Right hindlimb (tissue), 1 donor: Measurements from ENCODE around the gene GALNT12.

Source experiments
- DNase-seq: peaks from one replicate; pipeline ENCODE4 v3.0.0-alpha.2; 2018

Gene GALNT12

DNA sequence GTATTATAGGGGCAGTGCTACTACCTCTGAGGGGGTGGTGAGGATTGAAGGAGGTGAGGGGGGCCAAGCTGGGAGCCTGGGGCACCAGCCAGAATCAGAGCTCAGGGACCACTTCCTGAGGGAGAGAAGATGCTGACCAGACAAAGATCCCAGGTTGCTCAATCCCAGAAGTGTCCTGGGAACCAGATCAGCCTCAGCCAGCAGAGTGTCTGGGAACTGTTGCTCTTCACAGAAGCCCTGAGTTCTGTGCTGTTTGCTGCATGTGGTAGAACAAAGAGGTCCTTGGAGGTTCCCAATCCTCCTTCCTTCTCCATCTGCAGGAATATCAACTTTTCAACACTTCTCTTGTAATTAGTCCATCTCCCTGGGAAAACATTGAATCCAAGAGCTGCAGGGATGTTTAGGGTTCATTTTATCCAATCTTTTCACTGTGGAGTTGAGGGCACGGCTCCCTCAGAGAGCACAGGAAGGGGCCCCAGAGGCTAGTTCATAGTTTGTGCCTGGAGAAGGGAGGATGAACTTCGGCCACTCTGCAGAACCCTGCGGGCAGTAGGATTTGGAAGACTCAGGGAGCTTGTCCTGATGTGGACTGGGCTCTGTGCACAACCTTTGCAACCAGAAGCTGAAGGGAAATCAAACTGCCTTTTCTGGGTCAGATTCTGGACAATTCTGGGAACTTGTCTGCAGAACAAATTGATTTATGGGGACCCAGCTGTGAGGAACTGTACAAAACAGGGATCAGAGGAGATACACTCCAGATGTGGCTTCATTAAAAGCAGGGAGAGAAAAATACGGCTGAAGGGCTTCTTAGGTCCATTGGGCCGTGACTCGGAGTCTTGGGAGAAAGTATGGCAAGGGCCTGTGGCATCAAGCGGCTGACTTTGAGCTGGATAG, 57.1 kb downstream of the GALNT12 start:
- DNase-seq: peak; percentile 68

DNA sequence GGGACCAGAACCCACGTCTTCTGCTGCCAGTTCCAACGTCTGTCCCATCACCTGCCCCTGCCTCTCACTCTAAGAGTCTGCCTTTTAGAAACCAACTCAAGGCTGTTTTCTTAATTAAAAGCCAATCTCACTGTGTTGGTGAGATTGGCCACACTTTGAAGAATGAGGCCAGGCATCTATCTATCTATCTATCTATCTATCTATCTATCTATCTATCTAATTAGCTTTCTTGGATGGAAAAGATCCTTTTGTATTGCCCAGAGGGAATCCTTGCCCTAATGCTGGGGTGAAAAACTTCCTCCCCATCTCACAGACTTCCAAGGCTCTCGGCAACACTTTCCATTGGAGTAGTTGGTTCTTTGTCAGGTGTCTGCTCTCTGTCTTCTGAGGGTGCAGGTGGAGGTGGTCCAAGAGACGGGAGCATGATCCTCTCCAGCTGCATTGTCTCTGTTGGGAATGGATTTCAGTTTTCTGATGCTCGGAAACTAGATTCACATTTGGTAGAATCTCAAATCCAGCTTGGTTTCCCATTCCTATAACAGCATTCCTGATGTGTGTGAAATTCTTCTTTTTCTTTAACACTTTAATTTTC, 57.9 kb downstream of the GALNT12 start:
- no peak for DNase-seq

GRCh38 chr9:98866435-98867102, 59.1 kb downstream of the GALNT12 start:
- no peak for DNase-seq

DNA sequence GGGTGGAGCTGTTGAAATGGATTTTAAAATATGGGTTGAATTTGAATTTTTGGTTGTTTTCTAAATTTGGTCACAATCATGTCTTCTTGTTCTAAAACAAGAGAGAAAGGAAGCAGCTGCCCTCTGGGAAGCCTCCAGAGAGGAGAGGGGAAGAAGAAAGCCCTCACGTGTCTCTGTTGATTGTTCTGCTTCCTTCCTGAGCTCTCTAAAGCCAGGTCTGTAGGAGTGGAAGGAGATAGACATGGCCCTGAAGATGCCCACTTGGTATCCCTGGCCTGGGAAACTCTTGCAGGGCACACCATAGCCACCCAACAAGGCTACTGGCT, 59.6 kb downstream of the GALNT12 start:
- DNase-seq: no peak

- DNase-seq: peak; percentile 80
Measured at GRCh38 chr9:98867429-98868168, 60.1 kb downstream of the GALNT12 start.

DNA sequence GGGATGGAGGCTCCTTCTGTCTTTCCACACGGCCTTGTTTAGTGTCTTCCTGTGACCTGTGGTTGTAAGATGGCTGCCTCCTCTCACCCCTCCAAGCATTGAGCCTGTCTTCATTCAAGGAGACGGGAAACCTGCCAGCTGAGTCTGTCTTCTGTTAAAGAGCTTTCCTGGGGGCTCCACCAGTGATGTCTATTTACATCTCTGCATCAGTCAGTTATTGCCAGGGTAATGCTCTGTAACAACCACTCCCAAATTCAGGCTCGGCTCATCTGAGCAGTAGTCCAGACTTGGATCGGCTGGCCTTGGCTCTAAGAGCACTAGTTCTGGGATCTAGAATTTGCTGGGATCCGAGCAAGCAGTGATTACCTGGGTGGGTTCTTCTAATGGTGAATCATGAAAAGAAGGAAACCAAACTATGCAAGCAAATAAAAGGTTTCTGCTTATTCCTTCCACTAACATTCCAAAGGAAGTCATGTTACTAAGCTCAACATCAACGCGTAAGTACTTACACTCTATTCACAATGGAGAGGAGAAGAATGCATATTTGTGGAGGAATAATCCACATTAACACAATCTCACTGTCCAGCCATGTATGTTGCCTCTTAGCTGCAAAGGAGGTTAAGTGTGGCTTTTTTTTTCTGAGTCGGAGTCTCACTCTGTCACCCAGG, 61.7 kb downstream of the GALNT12 start:
- no peak for DNase-seq

DNA sequence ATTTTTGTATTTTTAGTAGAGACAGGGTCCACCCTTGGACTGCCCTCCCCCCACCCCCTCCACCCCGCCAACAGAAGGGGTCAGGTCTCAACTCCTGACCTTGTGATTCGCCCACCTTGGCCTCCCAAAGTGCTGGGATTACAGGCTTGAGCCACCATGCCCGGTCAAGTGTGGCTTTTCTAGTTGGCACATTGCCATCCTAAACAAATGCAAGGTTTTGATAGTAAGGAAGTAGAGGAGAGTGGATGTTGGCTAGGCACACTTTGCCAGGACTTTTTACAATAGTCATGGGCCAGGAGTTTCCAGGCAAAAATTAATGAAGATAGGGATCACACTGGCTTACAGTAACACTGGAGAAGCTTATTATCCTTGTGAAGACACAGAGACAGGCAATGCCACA, 62.4 kb downstream of the GALNT12 start:
- DNase-seq: no peak

- DNase-seq: no peak
Measured at GRCh38 chr9:98870782-98871557, 63.5 kb downstream of the GALNT12 start.

DNA sequence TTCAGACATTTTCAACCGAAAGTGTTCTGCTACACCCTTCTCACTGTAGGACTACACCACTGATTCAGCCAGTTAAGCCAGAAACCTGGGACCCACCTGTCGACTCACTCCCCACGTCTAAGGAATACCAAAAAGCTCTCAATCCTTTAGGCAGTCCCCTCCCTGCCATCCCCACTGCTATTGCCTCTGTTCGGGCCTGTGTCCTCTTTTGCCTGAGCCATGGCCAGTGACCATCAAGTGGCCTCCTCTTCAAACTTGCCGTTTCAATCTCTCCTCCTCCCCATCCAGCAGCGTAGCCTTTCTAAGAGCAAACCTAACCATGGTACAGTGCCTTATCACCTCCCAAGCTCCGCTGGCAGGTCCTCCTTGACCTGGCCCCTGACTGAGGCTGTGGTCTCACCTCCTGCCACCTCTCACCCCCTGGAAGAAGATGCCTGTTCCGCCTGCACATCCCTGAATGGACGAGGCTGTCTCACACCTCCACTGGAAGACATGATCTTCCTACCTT, 64.1 kb downstream of the GALNT12 start:
- DNase-seq: no peak

- no peak for DNase-seq
Measured at GRCh38 chr9:98873526-98873925, 66.1 kb downstream of the GALNT12 start.

DNA sequence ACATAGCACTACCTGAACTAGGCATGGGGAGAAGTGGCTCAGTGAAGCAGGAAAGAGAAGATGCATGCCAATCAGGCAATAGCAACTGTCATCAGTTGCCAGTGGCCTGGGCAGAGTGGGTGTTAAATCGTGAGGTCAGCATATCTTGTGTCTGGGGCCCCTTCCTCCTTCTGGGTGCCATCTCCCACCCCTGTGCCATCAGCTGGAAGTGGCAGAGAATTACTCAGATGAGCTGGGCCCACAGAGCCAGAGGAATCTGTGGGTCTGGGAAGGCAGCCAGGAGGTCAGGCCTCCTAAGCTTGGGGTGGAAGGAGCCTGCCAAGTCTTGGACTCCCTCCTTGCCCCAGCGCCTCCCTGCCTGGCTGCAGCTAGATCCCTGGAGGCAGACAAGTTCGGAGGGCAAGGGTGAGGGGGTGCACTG, 66.5 kb downstream of the GALNT12 start:
- peak; percentile 49 for DNase-seq

GRCh38 chr9:98874721-98875255, 67.3 kb downstream of the GALNT12 start:
- DNase-seq: no peak

DNA sequence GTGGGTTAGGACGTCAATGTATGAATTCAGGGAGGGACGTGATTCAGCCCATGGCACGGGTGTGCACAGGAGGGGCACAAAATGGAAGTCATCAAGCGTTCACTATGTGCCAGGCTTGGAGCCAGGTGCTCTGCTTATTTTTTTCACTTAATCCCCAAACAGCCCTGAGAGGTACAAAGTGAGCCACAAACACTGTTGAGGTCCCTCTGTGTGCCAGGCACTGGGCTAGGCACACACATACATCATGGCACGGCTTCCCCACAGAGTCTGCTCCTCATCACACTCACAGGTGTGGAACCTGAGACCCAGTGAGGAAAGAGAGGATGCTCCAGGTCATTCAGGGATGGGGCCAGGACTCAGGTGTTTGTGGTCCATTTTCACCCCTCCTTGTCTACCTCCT, 68.1 kb downstream of the GALNT12 start:
- no peak for DNase-seq

DNA sequence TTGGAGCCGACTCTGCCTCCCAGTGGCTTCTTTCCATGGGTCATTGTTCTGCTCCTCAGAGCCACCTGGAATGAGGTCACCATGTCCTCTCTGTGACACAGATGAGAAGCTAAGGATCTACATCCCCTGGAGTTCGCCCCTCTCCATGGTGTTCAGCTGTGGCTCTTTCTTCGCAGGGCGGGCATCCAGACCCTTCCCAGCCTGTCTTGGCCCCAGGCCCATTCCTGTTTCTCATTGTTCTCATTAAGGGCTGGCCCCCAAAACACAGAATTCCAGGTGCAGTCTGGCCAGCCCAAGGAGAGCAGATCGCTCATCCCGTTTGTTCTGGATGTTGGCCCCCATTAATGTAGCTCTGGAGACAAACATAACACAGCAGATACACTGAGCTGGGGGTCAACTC, 69.8 kb downstream of the GALNT12 start:
- DNase-seq: peak; percentile 76

- DNase-seq: no peak
Measured at GRCh38 chr9:98879094-98879962, 71.9 kb downstream of the GALNT12 start.

DNA sequence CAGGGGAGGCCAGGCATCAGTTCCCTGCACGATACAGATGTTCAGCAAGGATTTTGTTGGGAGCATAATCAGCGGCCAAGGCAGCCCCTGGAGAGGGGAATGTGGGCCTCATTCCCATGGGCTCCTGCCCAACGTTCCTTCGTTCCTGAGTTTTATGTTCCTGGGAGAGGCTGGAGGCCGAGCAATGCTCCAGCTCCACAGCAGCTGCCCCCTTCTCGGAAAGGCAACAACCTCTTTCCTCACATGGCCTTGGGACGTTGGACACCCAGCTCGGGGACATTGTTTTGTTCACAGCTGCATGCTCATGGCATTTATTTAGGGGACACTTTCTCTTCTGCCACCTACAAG, 72.5 kb downstream of the GALNT12 start:
- no peak for DNase-seq

GRCh38 chr9:98880311-98881015, 73.0 kb downstream of the GALNT12 start:
- no peak for DNase-seq

GRCh38 chr9:98881356-98881755, 73.9 kb downstream of the GALNT12 start:
- no peak for DNase-seq

DNA sequence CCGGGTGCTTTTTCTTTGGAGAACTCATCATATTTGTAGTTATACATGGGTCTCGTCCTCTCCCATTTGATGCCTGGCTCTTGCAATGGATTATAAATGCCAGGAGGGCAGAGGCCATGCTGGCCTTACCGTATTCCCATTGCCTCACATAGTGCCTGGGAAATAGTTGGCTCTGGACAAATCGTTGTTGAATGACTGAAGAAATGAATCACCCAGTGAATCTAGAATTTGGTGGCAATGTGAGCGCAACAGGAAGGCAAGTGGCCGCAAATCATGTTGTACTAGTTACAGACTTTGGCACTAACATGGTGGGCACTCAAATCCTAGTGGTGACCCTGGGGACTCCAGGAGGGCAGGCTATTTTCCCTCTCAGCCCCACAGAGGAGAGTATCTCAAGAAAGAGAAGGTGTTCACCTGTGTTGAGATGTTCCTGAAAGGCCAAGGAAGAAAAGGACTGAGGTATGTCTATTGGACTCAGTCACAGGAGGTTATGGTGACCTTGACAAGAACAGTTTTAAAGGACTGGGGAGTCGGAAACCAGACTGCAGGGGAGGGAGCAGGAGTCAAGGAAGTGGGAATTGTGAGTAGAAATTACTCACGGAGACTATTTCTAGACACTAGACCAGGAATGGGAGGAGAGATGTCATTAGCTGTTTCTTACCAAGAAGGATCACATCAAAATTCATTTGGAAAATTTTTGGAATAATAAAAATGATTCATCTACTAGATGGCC, 74.5 kb downstream of the GALNT12 start:
- DNase-seq: no peak
